HG03066 (cell line): ENCODE measurements around the gene IQCK.

Experiments
- ATAC-seq: cut with Tn5 transposase; IDR thresholded peaks from one replicate; pipeline ENCODE4 v1.9.1; 2021; ENCODE audit warnings: low read depth; ENCODE audit not compliant: unreplicated experiment

IQCK gene

GRCh38 chr16:19698480-19699465 is 19.3 kb upstream of the IQCK start:
- no peak for ATAC-seq

- ATAC-seq = no peak
Observed at GRCh38 chr16:19699472-19699871, 18.6 kb upstream of the IQCK start.

GRCh38 chr16:19700319-19700781 is 17.7 kb upstream of the IQCK start:
- no peak for ATAC-seq

- no peak for ATAC-seq
Observed at GRCh38 chr16:19701091-19701490, 17.0 kb upstream of the IQCK start.

- ATAC-seq = no peak
Observed at GRCh38 chr16:19703172-19703889, 14.7 kb upstream of the IQCK start.

GRCh38 chr16:19704321-19705145 is 13.5 kb upstream of the IQCK start:
- ATAC-seq = no peak

GRCh38 chr16:19705146-19705501 is 12.9 kb upstream of the IQCK start:
- no peak for ATAC-seq

GRCh38 chr16:19705843-19706242 is 12.2 kb upstream of the IQCK start:
- ATAC-seq = no peak

GRCh38 chr16:19706846-19707245 is 11.2 kb upstream of the IQCK start:
- ATAC-seq = no peak

GRCh38 chr16:19707569-19708295 is 10.3 kb upstream of the IQCK start:
- ATAC-seq = no peak

- ATAC-seq = no peak
Observed at GRCh38 chr16:19708296-19709205, 9.5 kb upstream of the IQCK start.

GRCh38 chr16:19709381-19710136 is 8.5 kb upstream of the IQCK start:
- ATAC-seq = no peak

GRCh38 chr16:19710191-19710908 is 7.7 kb upstream of the IQCK start:
- ATAC-seq = no peak

- ATAC-seq = no peak
Observed at GRCh38 chr16:19710991-19711545, 7.0 kb upstream of the IQCK start.

- no peak for ATAC-seq
Observed at GRCh38 chr16:19711643-19712042, 6.4 kb upstream of the IQCK start.

GRCh38 chr16:19712418-19713058 is 5.5 kb upstream of the IQCK start:
- no peak for ATAC-seq

GRCh38 chr16:19713697-19714096 is 4.4 kb upstream of the IQCK start:
- no peak for ATAC-seq
